ENCODE measurements around the gene SLC16A9.
"Not testable (repeated sequence)": the region's sequence is repeated elsewhere in the genome, so short reads cannot be mapped to it uniquely, and the experiment has no call there.

The SLC16A9 gene

GRCh38 chr10:59674215-59674836, 35.3 kb downstream of the SLC16A9 start:
- FAIRE-seq = no peak

GRCh38 chr10:59672150-59672875, 37.3 kb downstream of the SLC16A9 start:
- FAIRE-seq = no peak

GRCh38 chr10:59670269-59670668, 39.4 kb downstream of the SLC16A9 start:
- FAIRE-seq = no peak

- FAIRE-seq = no peak
Measured at GRCh38 chr10:59668096-59668495, 41.6 kb downstream of the SLC16A9 start.

- no peak for FAIRE-seq
Measured at GRCh38 chr10:59666310-59666709, 43.3 kb downstream of the SLC16A9 start.

- not testable (repeated sequence) for FAIRE-seq
Measured at GRCh38 chr10:59663213-59663612, 46.4 kb downstream of the SLC16A9 start.

GRCh38 chr10:59657724-59658123, 51.9 kb downstream of the SLC16A9 start:
- FAIRE-seq = no peak

GRCh38 chr10:59655309-59655708, 54.3 kb downstream of the SLC16A9 start:
- no peak for FAIRE-seq

GRCh38 chr10:59654007-59654406, 55.6 kb downstream of the SLC16A9 start:
- no peak for FAIRE-seq

- no peak for FAIRE-seq
Measured at GRCh38 chr10:59651902-59652301, 57.7 kb downstream of the SLC16A9 start.

- FAIRE-seq = no peak
Measured at GRCh38 chr10:59649606-59650346, 59.9 kb downstream of the SLC16A9 start.

GRCh38 chr10:59648711-59649201, 60.9 kb downstream of the SLC16A9 start:
- no peak for FAIRE-seq

- FAIRE-seq = no peak
Measured at GRCh38 chr10:59644841-59645240, 64.8 kb downstream of the SLC16A9 start.

- not testable (repeated sequence) for FAIRE-seq
Measured at GRCh38 chr10:59641688-59642087, 68.0 kb downstream of the SLC16A9 start.

- FAIRE-seq = no peak
Measured at GRCh38 chr10:59635502-59636290, 74.0 kb downstream of the SLC16A9 start.

GRCh38 chr10:59634102-59634501, 75.5 kb downstream of the SLC16A9 start:
- FAIRE-seq = no peak

- no peak for FAIRE-seq
Measured at GRCh38 chr10:59633063-59633462, 76.6 kb downstream of the SLC16A9 start.

GRCh38 chr10:59631882-59632807, 77.5 kb downstream of the SLC16A9 start:
- no peak for FAIRE-seq

- FAIRE-seq = no peak
Measured at GRCh38 chr10:59631237-59631636, 78.4 kb downstream of the SLC16A9 start.

- no peak for FAIRE-seq
Measured at GRCh38 chr10:59628965-59629364, 80.7 kb downstream of the SLC16A9 start.

GRCh38 chr10:59628456-59628855, 81.2 kb downstream of the SLC16A9 start:
- FAIRE-seq = no peak

All from G401.6 (cell line).